Left colon (tissue), 2 donors: Measurements from ENCODE around the gene PLA1A. TPM values are rescaled to one million over a fixed set of nuclear protein-coding genes. Genes with fewer than 3 reads are reported as not detected.

Experiments
- ATAC-seq: fragments of 200-7000 bp; cut with Tn5 transposase; one replicate; pipeline ENCODE4 v1.9.1; 2020; ENCODE audit warnings: mild to moderate bottlenecking, moderate library complexity
- DNase-seq, 2 donors: peaks; one replicate each; pipeline ENCODE4 v3.0.0-alpha.2; 2020
- intact Hi-C, 2 donors: fragments of 100-400 bp; cut with DNase I in 1 of 2; cut with micrococcal nuclease in 1 of 2; formaldehyde crosslinking; loops; one replicate each; pipeline versions ENCODE4 v1.11.2 to v1.14.0; 2022; cut with DNase I, micrococcal nuclease
- total RNA-seq, 2 donors: library from RNA; stranded (reverse); fragmentation: NEBNext Ultra II Directional; extraction: Animal tissue kit (Norgen Biotek cat#: 25700); gene quantifications; one replicate each; pipeline ENCODE4 v1.2.1, GENCODE V29; 2021
- donor health status: DM: no; HTN: no; CAD: no.
- donor health status: DM: yes; HTN: yes; CAD: no.

Gene PLA1A
- total RNA-seq, 2 donors from 2014 or later, result 1.3 to 1.9 TPM

GRCh38 chr3:119652306-119653033 lies 54.8 kb downstream of the PLA1A start:
- ATAC-seq (peak; percentile 20), DNase-seq (no peak)
- intact Hi-C loops, result no loop called here

- intact Hi-C loops, result no loop called here
- DNase-seq, result no peak
- ATAC-seq, result no peak
Observed at GRCh38 chr3:119653876-119654275, 56.2 kb downstream of the PLA1A start.

GRCh38 chr3:119657887-119658702 lies 60.4 kb downstream of the PLA1A start:
- intact Hi-C loops, result no loop called here
- ATAC-seq (no peak), DNase-seq (no peak)

- intact Hi-C loops, result no loop called here
- ATAC-seq, result no peak
- no peak for DNase-seq
Observed at GRCh38 chr3:119658994-119659393, 61.3 kb downstream of the PLA1A start.

- intact Hi-C loops, result no loop called here
- DNase-seq, result no peak
- ATAC-seq, result no peak
Observed at GRCh38 chr3:119659606-119660291, 62.1 kb downstream of the PLA1A start.

GRCh38 chr3:119660474-119661440 lies 63.1 kb downstream of the PLA1A start, which contains the start of gene POPDC2:
TSS of gene POPDC2 (minus strand) at chr3:119660589. CDS start at chr3:119660423, 166 bp downstream.
- intact Hi-C loops, result no loop called here
- peak in 1 of 2 donors; percentile 38 for DNase-seq
- ATAC-seq, result no peak

GRCh38 chr3:119662604-119663373 lies 65.1 kb downstream of the PLA1A start:
- DNase-seq (no peak), ATAC-seq (no peak)
- intact Hi-C loops, result no loop called here

GRCh38 chr3:119663885-119664284 lies 66.2 kb downstream of the PLA1A start:
- no peak for ATAC-seq
- DNase-seq, result no peak
- intact Hi-C loops, result no loop called here

GRCh38 chr3:119664370-119664769 lies 66.7 kb downstream of the PLA1A start:
- no peak for ATAC-seq
- no peak for DNase-seq
- intact Hi-C loops, result no loop called here

GRCh38 chr3:119664850-119665379 lies 67.2 kb downstream of the PLA1A start:
- no peak for ATAC-seq
- intact Hi-C loops, result no loop called here
- DNase-seq, result no peak

GRCh38 chr3:119665954-119666559 lies 68.4 kb downstream of the PLA1A start:
- intact Hi-C loops, result no loop called here
- DNase-seq (no peak), ATAC-seq (no peak)

GRCh38 chr3:119669906-119670570 lies 72.4 kb downstream of the PLA1A start:
- DNase-seq (no peak), ATAC-seq (no peak)
- intact Hi-C loops, result loop anchor here in 1 of 2 donors (10.0 kb wide), 1 partner anchor 175 kb away; the partner anchor contains the start of gene TIMMDC1

GRCh38 chr3:119672776-119673175 lies 75.1 kb downstream of the PLA1A start:
- intact Hi-C loops, result loop anchor here in 1 of 2 donors (10.0 kb wide), 1 partner anchor 178 kb away; the partner anchor contains the start of gene TIMMDC1
- DNase-seq (no peak), ATAC-seq (no peak)

- ATAC-seq (no peak), DNase-seq (no peak)
- intact Hi-C loops, result loop anchor here in 1 of 2 donors (10.0 kb wide), 1 partner anchor 179 kb away; the partner anchor contains the start of gene TIMMDC1
Observed at GRCh38 chr3:119673875-119674274, 76.2 kb downstream of the PLA1A start.

- ATAC-seq (no peak), DNase-seq (no peak)
- intact Hi-C loops, result loop anchor here in 1 of 2 donors (10.0 kb wide), 1 partner anchor 181 kb away; the partner anchor contains the start of gene TIMMDC1
Observed at GRCh38 chr3:119675188-119675874, 77.6 kb downstream of the PLA1A start.

- DNase-seq, result no peak
- ATAC-seq, result no peak
- intact Hi-C loops, result loop anchor here in 1 of 2 donors (10.0 kb wide), 1 partner anchor 181 kb away; the partner anchor contains the start of gene TIMMDC1
Observed at GRCh38 chr3:119676020-119676419, 78.3 kb downstream of the PLA1A start.
